ENCODE measurements around the gene ZSCAN23.
A peak's percentile ranks its signal among the peaks of the same experiment; 100 is the strongest.

Gene ZSCAN23

DNA sequence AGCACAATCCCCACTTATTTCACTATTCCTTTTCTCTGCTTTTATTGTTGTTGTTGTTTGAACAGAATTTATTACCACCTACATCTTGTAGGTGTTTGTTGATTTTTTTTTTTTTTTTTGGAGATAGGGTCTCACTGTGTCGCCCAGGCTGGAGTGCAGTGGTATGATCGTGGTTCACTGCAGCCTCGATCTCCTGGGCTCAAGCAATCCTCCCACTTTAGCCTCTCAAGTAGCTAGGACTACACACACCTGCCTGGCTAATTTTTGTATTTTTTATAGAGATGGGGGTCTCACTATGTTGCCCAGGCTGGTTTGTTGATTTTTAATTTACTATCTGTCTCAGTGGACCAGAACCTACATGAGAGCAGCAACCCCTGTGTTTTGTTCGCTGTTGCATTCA lies 47.4 kb downstream of the ZSCAN23 start:
- Histone ChIP-seq H3K4me1 (ENCODE audit: low read length) (peaks cover 22% of the 10 kb centered on the region), H3K4me3 (ENCODE audit: low read length) (no peak overlapping the region), H3K36me3 (replicated peaks; ENCODE audit: low read depth, low read length) (peaks cover 38% of the 10 kb centered on the region), H4K20me1 (ENCODE audit: insufficient read depth, low read length) (peaks cover 17% of the 10 kb centered on the region), H3K79me2 (ENCODE audit: low read length) (peaks cover 70% of the 10 kb centered on the region), H3K27me3 (ENCODE audit: low read depth, low read length) (no peaks in the 10 kb centered on the region), H3K9ac (ENCODE audit: low read length) (no peak overlapping the region), H3K27ac (ENCODE audit: low read length) (no peak overlapping the region), H3K4me2 (ENCODE audit: low read length) (no peak overlapping the region), H3K9me3 (ENCODE audit: insufficient read depth, low read length) (no peaks in the 10 kb centered on the region), H2AFZ (ENCODE audit: low read depth, low read length) (no peak overlapping the region)
- TF ChIP-seq EZH2phosphoT487 (IDR thresholded peaks at IDR 0.05; ENCODE audit: low read depth), result no peak

GRCh38 chr6:28393912-28394662 lies 49.2 kb downstream of the ZSCAN23 start:
- H4K20me1 ChIP-seq (ENCODE audit: insufficient read depth, low read length), result peaks cover 20% of the 10 kb centered on the region
- peaks cover 56% of the 10 kb centered on the region for H3K36me3 ChIP-seq (replicated peaks; ENCODE audit: low read depth, low read length)
- no peaks in the 10 kb centered on the region for H3K27me3 ChIP-seq (ENCODE audit: low read depth, low read length)
- peaks cover 16% of the 10 kb centered on the region for H3K4me1 ChIP-seq (ENCODE audit: low read length)
- no peak overlapping the region for H3K4me3 ChIP-seq (ENCODE audit: low read length)
- no peak overlapping the region for H3K4me2 ChIP-seq (ENCODE audit: low read length)
- H3K9me3 ChIP-seq (ENCODE audit: insufficient read depth, low read length), result no peaks in the 10 kb centered on the region
- TF ChIP-seq EZH2phosphoT487 (IDR thresholded peaks at IDR 0.05; ENCODE audit: low read depth), result no peak
- TF ChIP-seq, protein P1, sequence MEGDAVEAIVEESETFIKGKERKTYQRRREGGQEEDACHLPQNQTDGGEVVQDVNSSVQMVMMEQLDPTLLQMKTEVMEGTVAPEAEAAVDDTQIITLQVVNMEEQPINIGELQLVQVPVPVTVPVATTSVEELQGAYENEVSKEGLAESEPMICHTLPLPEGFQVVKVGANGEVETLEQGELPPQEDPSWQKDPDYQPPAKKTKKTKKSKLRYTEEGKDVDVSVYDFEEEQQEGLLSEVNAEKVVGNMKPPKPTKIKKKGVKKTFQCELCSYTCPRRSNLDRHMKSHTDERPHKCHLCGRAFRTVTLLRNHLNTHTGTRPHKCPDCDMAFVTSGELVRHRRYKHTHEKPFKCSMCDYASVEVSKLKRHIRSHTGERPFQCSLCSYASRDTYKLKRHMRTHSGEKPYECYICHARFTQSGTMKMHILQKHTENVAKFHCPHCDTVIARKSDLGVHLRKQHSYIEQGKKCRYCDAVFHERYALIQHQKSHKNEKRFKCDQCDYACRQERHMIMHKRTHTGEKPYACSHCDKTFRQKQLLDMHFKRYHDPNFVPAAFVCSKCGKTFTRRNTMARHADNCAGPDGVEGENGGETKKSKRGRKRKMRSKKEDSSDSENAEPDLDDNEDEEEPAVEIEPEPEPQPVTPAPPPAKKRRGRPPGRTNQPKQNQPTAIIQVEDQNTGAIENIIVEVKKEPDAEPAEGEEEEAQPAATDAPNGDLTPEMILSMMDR (IDR thresholded peaks at IDR 0.05; ENCODE audit: low read depth, low read length), result peak; percentile 33
- H2AFZ ChIP-seq (ENCODE audit: low read depth, low read length), result no peak overlapping the region
- peaks cover 83% of the 10 kb centered on the region for H3K79me2 ChIP-seq (ENCODE audit: low read length)
- no peak overlapping the region for H3K9ac ChIP-seq (ENCODE audit: low read length)
- H3K27ac ChIP-seq (ENCODE audit: low read length), result no peak overlapping the region

DNA sequence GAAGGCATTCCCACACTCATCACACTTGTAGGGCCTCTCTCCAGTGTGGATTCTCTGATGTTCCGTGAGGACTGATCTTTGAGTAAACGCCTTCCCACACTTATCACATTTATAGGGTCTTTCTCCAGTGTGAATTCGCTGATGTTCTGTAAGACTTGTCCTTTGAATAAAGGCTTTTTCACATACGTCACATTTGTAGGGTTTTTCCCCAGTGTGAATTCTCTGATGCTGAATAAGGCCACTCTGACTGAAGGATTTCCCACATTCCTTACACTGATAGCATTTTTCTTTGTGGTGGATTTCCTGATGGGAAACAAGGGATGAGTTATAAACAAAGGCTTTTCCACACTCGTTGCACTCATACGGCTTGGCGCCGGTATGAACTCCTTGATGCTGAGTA lies 52.6 kb downstream of the ZSCAN23 start:
- H3K4me3 ChIP-seq (ENCODE audit: low read length), result no peak overlapping the region
- H3K27me3 ChIP-seq (ENCODE audit: low read depth, low read length), result no peaks in the 10 kb centered on the region
- no peak overlapping the region for H3K9ac ChIP-seq (ENCODE audit: low read length)
- no peak overlapping the region for H3K4me2 ChIP-seq (ENCODE audit: low read length)
- TF ChIP-seq, protein P1 (IDR thresholded peaks at IDR 0.05; ENCODE audit: low read depth, low read length), result no peak
- TF ChIP-seq EZH2phosphoT487 (IDR thresholded peaks at IDR 0.05; ENCODE audit: low read depth), result no peak
- no peak overlapping the region for H2AFZ ChIP-seq (ENCODE audit: low read depth, low read length)
- H3K9me3 ChIP-seq (ENCODE audit: insufficient read depth, low read length), result no peaks in the 10 kb centered on the region
- H3K79me2 ChIP-seq (ENCODE audit: low read length), result peaks cover 61% of the 10 kb centered on the region
- peaks cover 50% of the 10 kb centered on the region for H3K36me3 ChIP-seq (replicated peaks; ENCODE audit: low read depth, low read length)
- H3K4me1 ChIP-seq (ENCODE audit: low read length), result no peaks in the 10 kb centered on the region
- H4K20me1 ChIP-seq (ENCODE audit: insufficient read depth, low read length), result peaks cover 24% of the 10 kb centered on the region
- H3K27ac ChIP-seq (ENCODE audit: low read length), result no peak overlapping the region

DNA sequence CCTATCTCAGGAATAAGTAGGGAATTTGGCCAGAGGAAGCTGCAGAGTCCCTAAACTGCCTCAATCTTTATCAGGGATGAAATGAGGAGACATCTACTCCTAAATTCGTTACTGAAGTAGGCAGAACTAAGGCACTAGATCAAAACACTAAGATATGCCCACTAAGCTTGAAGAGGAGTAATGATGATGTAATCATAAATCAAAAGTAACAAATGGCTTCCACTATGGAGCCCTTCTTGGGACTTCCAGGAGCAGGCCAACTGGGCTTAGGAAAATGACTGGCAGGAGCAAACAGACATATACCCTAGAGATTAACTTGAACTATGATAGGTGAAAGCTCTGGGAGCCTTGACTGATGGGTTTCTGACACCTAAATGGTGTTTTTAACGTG lies 59.2 kb downstream of the ZSCAN23 start:
- peaks cover 16% of the 10 kb centered on the region for H3K4me1 ChIP-seq (ENCODE audit: low read length)
- H3K4me2 ChIP-seq (ENCODE audit: low read length), result no peak overlapping the region
- peaks cover 26% of the 10 kb centered on the region for H3K79me2 ChIP-seq (ENCODE audit: low read length)
- no peak for TF ChIP-seq EZH2phosphoT487 (IDR thresholded peaks at IDR 0.05; ENCODE audit: low read depth)
- TF ChIP-seq, protein P1 (IDR thresholded peaks at IDR 0.05; ENCODE audit: low read depth, low read length), result no peak
- H3K4me3 ChIP-seq (ENCODE audit: low read length), result no peak overlapping the region
- H3K27me3 ChIP-seq (ENCODE audit: low read depth, low read length), result no peaks in the 10 kb centered on the region
- H2AFZ ChIP-seq (ENCODE audit: low read depth, low read length), result no peak overlapping the region
- no peaks in the 10 kb centered on the region for H3K9me3 ChIP-seq (ENCODE audit: insufficient read depth, low read length)
- peaks cover 13% of the 10 kb centered on the region for H4K20me1 ChIP-seq (ENCODE audit: insufficient read depth, low read length)
- no peak overlapping the region for H3K9ac ChIP-seq (ENCODE audit: low read length)
- H3K36me3 ChIP-seq (replicated peaks; ENCODE audit: low read depth, low read length), result peaks cover 50% of the 10 kb centered on the region
- H3K27ac ChIP-seq (ENCODE audit: low read length), result no peak overlapping the region
